HG03439 (cell line): Measurements from ENCODE around the gene IMPG2.

Experiments
- ATAC-seq: cut with Tn5 transposase; IDR thresholded peaks from one replicate; pipeline ENCODE4 v1.9.1; 2021; ENCODE audit warnings: mild to moderate bottlenecking, moderate library complexity; ENCODE audit not compliant: unreplicated experiment

Gene IMPG2

GRCh38 chr3:101243285-101244211 lies 76.8 kb downstream of the IMPG2 start:
- no peak for ATAC-seq

DNA sequence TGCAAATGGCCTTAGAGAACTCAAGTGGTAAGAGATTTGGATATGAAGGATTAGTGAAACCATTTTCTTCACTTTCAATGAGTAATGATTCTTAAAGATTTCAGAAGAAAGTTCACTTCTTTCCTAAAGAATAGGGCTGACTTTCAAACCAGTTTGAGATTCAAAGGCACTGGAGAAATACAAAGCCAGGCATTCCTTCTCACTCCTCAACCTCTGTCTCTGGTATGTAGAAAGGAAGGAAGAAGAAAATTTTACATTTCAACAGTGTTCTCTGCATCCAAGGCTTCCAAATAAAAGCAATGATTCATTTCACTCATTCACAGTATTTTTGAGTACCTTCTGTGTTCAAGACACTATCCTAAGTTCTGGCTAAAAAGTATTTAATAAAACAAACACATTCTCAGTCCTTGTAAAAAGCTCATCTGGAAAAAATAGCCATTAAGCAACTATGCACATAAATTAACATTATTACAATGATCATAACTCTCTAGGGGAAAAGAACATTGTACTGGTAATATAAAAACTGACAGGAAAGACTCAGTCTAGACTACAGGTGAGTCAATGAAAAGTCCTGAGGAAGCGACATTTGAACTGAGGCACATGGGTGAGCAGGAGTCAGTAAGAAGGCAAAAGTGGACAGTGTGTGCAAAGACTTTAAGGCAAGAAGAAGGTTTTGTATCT lies 79.5 kb downstream of the IMPG2 start:
- ATAC-seq = no peak

DNA sequence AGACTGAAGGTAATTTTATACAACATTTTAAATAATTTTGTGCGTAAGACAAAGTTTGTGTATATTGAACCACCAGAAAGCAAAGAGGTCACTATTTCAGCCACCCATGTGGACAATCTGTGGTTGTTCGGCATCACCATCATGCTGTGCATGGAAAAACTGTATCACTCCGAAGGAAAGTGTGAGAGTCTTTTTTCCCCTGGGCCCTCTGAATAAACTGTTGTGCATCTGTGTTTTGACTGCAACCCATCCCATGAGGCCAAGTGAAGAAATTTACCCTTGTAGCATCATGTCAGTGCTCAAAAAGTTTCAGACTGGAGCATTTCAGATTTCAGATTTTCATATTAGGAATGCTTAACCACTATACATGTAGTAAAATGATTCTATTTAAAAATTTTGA lies 85.3 kb downstream of the IMPG2 start:
- ATAC-seq = no peak

- ATAC-seq = no peak
Observed at GRCh38 chr3:101230618-101231017, 89.8 kb downstream of the IMPG2 start.

DNA sequence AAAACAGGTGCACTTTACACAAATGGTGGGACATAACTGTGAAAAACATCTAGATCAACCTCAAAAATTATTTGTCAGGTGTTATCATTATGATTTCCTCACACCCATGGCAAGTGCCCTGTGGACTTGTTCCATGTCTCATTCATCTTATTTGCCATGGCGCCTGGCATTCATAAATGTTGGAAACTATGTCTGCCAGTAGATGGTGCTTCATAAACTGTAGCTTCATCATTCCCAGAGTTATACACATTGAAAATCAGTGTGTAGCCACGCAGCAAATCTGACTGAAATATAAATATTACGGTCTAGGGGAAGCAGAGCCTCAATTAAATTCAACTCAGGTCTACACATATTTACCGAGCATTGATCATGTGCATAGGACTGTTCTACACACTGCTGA lies 90.7 kb downstream of the IMPG2 start:
- ATAC-seq = no peak

- no peak for ATAC-seq
Observed at GRCh38 chr3:101228441-101228840, 91.9 kb downstream of the IMPG2 start.

DNA sequence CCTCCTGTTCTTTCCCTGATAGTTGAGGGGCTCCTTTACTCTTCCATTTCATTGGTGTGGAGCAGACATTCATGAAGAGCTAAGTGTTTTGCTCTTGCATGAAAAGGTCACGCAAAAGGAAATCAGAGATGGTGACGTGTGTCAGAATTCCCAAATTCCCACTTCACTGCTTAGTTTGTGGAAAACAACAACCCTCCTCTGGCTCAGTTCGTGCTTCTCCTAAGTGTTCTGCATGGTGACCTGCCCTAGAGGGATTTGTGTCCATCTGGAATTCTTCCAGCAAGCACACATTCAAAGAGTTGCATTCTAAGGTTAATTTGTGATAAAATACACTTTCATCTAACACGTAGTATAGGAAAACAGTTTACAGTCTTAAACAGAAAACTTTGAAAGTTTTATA lies 95.6 kb downstream of the IMPG2 start:
- ATAC-seq = no peak

- ATAC-seq = no peak
Observed at GRCh38 chr3:101223016-101223415, 97.4 kb downstream of the IMPG2 start.

GRCh38 chr3:101219842-101220560 lies 100.4 kb downstream of the IMPG2 start:
- ATAC-seq = no peak

GRCh38 chr3:101217472-101218245 lies 102.7 kb downstream of the IMPG2 start:
- no peak for ATAC-seq

DNA sequence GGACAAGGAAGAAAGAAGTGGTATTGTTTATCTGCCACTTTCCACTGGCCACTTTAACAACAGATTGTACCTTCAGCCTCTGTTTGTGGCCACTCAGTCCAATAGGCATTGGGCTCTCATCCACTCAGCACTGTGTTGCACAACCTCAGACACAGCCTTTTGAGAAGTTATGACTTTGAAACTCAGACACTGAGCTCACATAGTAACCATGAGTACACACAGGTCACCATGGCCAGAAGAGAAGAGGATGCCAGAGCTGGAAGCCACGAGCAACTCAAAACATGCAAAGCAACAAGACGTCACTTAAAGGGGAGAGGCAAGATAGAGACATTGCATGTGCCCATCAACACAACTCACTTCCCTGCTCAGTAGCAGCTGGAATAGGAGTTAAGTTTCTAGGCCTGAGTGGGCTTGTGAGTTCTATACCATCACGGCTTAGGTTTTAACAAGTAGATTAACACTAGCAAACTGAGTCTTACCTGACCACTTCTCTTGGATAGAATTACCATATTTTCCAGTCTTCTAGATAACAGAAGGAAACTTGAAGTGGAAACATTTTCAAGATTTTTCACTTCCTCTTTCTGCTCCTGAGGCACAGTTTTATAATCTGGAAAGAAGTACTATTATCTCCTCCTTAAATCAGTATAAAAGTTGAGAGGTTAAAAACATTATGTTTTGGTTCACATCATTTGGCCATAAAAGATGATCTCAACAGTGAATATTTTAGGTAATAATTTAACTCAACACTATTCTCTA lies 103.5 kb downstream of the IMPG2 start:
- no peak for ATAC-seq

- ATAC-seq = no peak
Observed at GRCh38 chr3:101212730-101213129, 107.6 kb downstream of the IMPG2 start.

- ATAC-seq = no peak
Observed at GRCh38 chr3:101204246-101204645, 116.1 kb downstream of the IMPG2 start.

DNA sequence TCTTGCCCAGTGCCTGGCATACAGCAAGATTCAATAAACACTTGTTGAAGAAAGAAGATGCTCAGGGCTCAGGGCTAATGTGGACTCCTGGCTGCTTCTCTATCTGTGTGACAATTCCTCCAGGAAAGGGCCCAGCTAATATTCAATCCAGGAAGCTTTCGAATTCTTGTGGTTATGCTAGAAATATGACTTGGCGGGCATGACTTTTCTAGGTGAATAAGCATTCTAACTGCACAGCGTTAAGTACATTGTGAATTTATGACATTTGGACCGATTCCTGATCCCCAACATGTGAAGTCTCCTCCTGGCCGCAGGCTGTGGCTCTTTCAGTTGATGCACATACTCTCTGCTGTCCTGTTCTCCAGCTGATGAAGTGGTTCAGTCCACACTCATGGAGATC lies 117.0 kb downstream of the IMPG2 start:
- no peak for ATAC-seq

DNA sequence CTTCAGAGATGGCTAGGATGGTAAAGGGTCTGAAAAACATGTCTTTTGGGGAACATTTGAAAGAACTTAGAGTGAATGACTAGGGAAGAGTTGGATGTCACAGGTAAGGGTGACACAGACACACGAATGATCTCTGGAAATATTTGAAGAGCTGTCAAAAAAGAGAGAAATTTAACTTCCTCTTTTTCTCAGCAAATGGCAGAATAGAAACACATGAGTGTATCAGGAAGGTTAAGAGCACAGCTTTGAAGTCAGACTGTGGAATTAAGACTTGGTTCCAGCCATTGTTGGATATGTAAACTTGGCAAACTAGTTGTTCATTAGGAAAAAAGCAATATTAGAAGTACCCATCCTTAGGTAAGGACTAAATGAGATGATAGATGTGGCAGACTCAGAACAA lies 117.7 kb downstream of the IMPG2 start:
- ATAC-seq = no peak

DNA sequence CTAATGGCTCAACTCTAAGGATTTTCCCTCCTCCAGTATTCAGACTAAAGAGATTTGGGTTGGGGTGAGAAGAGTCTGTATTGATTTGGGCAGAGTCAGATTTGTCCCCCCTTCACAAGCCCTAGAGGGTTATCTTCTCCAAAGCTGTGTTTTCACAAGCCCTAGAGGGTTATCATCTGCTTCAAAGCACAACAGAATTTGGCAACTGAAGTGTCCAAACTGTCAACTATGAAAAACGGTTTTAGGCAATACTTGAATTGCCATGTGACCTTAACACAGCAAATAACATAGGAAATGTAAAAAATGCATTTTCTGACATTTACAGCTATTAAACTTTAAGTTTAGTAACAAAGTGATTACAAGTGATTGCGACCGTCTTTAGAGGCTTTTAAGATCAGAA lies 119.9 kb downstream of the IMPG2 start:
- no peak for ATAC-seq

DNA sequence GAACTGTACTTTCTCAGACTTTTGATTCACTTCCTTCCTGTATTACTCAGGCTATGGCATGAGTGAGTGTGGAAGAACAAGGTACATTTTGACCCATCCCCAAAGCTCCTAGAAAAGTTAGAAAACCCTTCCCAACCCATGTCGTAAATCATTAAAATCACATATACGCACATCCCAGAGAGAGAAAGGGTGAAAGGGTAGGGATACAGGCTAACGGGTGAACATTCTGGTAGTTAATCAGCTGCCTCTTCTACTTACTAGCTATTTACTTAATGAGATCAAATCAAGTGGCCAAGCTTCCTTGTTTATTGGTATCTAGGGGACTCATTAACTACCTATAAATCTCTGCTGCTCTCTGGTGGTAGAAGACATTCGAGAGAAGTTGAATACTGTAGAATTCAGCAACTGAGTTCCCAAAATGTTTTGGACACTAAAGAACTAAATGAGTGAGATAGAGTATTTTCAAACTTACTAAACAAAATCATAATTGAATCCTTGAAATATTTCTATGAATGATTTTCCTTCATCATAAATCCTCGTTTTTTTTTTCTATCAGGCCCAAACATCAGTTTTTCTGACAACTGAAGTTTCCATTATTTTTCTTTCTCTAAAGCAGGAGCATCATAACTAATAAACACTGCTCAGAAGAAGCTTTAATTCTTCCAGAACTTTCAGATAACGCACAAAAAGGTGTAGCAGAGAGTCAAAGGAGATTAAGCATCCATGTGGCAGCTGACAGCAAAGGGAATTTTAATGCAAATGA lies 124.2 kb downstream of the IMPG2 start:
- ATAC-seq = no peak

GRCh38 chr3:101194392-101194791 lies 126.0 kb downstream of the IMPG2 start:
- ATAC-seq = no peak

GRCh38 chr3:101193957-101194356 lies 126.4 kb downstream of the IMPG2 start:
- no peak for ATAC-seq
